SK-N-SH treated with all-trans-retinoic acid at 6 μM for 48 hours (cell line): ENCODE results near the gene PET100.

Experiments
- ARNTL ChIP-seq: fragments of 450-650 bp; formaldehyde crosslinking; IDR thresholded peaks from 2 replicates; pipeline ENCODE4 v1.5.0; 2020; ENCODE audit warnings: low read depth, mild to moderate bottlenecking, moderate library complexity, borderline replicate concordance
- ISL1 ChIP-seq: fragments of 250-450 bp; sonication (Bioruptor Pico); IDR thresholded peaks from 2 replicates; pipeline ENCODE4 v2.1.2; 2022; ENCODE audit warnings: mild to moderate bottlenecking, moderate library complexity
- PPARA ChIP-seq: fragments of 250-450 bp; sonication (Bioruptor Pico); IDR thresholded peaks from 2 replicates; pipeline ENCODE4 v1.5.0; 2020; ENCODE audit warnings: mild to moderate bottlenecking, borderline replicate concordance
- SNAI2 ChIP-seq: fragments of 250-450 bp; sonication (Bioruptor Pico); IDR thresholded peaks from 2 replicates; pipeline ENCODE4 v1.5.0; 2020; ENCODE audit warnings: mild to moderate bottlenecking, moderate library complexity
- TOX ChIP-seq: fragments of 250-450 bp; sonication (Bioruptor Pico); IDR thresholded peaks from 2 replicates; pipeline ENCODE4 v1.8.0; 2021; ENCODE audit warnings: mild to moderate bottlenecking, moderate library complexity, borderline replicate concordance
- ZFP3 ChIP-seq: fragments of 250-450 bp; sonication (Bioruptor Pico); IDR thresholded peaks from 2 replicates; pipeline ENCODE4 v1.5.0; 2020; ENCODE audit warnings: mild to moderate bottlenecking, moderate library complexity
- ZFP30 ChIP-seq: fragments of 450-650 bp; formaldehyde crosslinking; IDR thresholded peaks from 2 replicates; pipeline ENCODE4 v1.5.0; 2022; ENCODE audit warnings: mild to moderate bottlenecking, moderate library complexity
- ZNF565 ChIP-seq: fragments of 450-650 bp; formaldehyde crosslinking; conservative IDR thresholded peaks from 2 replicates; pipeline ENCODE4 v1.5.0; 2020; ENCODE audit warnings: low read depth, mild to moderate bottlenecking, moderate library complexity
- ZNF8 ChIP-seq: fragments of 450-650 bp; formaldehyde crosslinking; IDR thresholded peaks from 2 replicates; pipeline ENCODE4 v1.5.0; 2020; ENCODE audit warnings: mild to moderate bottlenecking, moderate library complexity
- TF ChIP-seq, protein P1 (sequence below): fragments of 250-450 bp; sonication (Bioruptor Pico); IDR thresholded peaks from 2 replicates; pipeline ENCODE4 v1.8.0; 2020; ENCODE audit warnings: mild to moderate bottlenecking, moderate library complexity, borderline replicate concordance
- TF ChIP-seq, protein P2 (sequence below): fragments of 250-450 bp; sonication (Bioruptor Pico); IDR thresholded peaks from 2 replicates; pipeline ENCODE4 v1.5.1; 2020; ENCODE audit warnings: low read depth, mild to moderate bottlenecking, moderate library complexity

DNA sequence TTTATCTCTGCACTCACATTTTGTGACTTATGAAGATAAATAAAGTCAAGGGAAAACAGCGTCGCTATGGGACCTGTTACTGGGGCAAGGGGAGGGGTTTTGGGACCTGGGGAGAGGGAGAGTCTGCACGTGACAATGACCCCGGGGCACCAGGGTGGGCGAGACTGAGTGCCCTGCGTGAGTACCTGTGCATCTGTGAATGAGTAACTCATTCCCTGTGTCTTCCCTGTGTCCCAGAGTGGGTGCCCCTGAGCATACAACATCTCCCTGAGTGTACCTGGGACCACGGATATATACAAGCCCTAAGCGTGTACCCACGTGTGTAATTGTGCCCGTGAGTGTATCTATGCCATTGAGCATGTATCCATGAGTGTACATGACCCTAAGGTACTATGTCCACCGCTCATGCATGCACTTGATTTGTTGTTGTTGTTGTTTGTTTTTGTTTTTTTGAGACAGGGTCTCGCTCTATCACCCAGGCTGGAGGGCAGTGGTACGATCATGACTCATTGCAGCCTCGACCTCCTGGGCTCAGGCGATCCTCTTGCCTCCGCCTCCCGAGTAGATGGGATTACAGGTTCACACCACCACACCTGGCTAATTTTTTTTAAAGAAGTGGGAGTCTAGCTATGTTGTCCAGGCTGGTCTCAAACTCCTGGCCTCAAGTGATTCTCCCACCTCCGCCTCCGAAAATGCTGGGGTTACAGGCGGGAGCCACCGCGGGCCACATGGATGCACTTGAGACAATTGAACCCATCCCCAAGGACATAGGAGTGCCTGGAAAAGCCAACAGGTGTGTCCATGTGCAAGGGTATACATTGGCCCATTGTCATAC, 50.4 kb downstream of the PET100 start:
- no peak for TF ChIP-seq SNAI2 (CRISPR knock-in tag)
- TF ChIP-seq ZNF565 (CRISPR knock-in tag) = no peak
- TF ChIP-seq ARNTL (CRISPR knock-in tag) = no peak
- TF ChIP-seq PPARA (CRISPR knock-in tag) = no peak
- TF ChIP-seq ZFP3 (CRISPR knock-in tag) = no peak
- TF ChIP-seq ZFP30 = no peak
- TF ChIP-seq, protein P1, sequence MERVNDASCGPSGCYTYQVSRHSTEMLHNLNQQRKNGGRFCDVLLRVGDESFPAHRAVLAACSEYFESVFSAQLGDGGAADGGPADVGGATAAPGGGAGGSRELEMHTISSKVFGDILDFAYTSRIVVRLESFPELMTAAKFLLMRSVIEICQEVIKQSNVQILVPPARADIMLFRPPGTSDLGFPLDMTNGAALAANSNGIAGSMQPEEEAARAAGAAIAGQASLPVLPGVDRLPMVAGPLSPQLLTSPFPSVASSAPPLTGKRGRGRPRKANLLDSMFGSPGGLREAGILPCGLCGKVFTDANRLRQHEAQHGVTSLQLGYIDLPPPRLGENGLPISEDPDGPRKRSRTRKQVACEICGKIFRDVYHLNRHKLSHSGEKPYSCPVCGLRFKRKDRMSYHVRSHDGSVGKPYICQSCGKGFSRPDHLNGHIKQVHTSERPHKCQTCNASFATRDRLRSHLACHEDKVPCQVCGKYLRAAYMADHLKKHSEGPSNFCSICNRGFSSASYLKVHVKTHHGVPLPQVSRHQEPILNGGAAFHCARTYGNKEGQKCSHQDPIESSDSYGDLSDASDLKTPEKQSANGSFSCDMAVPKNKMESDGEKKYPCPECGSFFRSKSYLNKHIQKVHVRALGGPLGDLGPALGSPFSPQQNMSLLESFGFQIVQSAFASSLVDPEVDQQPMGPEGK (CRISPR knock-in tag) = no peak
- TF ChIP-seq, protein P2, sequence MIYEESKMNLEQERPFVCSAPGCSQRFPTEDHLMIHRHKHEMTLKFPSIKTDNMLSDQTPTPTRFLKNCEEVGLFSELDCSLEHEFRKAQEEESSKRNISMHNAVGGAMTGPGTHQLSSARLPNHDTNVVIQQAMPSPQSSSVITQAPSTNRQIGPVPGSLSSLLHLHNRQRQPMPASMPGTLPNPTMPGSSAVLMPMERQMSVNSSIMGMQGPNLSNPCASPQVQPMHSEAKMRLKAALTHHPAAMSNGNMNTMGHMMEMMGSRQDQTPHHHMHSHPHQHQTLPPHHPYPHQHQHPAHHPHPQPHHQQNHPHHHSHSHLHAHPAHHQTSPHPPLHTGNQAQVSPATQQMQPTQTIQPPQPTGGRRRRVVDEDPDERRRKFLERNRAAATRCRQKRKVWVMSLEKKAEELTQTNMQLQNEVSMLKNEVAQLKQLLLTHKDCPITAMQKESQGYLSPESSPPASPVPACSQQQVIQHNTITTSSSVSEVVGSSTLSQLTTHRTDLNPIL (CRISPR knock-in tag) = no peak
- TF ChIP-seq TOX = no peak
- no peak for TF ChIP-seq ZNF8
- no peak for TF ChIP-seq ISL1 (CRISPR knock-in tag)
